Esophagus muscularis mucosa (tissue), 3 donors: ENCODE data around the gene GADD45GIP1.
A peak's percentile ranks its signal among the peaks of the same experiment; 100 is the strongest.

Experiments
- CTCF ChIP-seq, 3 experiments: fragments of 200-600 bp in 2 of 3; fragments of 450-650 bp in 1 of 3; sonication (generic) in 2 of 3; IDR thresholded peaks; one replicate each; pipeline ENCODE4 v1.5.1; 2017 to 2019; ENCODE audit warnings: antibody characterized with exemption in 3 of 3, mild to moderate bottlenecking in 2 of 3, moderate library complexity in 1 of 3
- POLR2A ChIP-seq: fragments of 450-650 bp; IDR thresholded peaks from one replicate; pipeline ENCODE4 v1.6.1; 2017; ENCODE audit warnings: antibody characterized with exemption, moderate library complexity, mild to moderate bottlenecking, low read depth

GRCh38 chr19:12933287-12934072, 23.5 kb downstream of the GADD45GIP1 start, which contains the start of gene FARSA:
- no peak for TF ChIP-seq CTCF (IDR thresholded peaks at IDR 0.05)
- peak; percentile 21 for TF ChIP-seq POLR2A
